BLaER1 (cell line): ENCODE results near the gene TYW1B.
"Not testable (repeated sequence)": the region's sequence is repeated elsewhere in the genome, so short reads cannot be mapped to it uniquely, and the experiment has no call there.

Source experiments
- H3K27ac ChIP-seq: shearing (Covaris generic); formaldehyde crosslinking; 2 replicates; pipeline ENCODE4 v1.8.1; 2022
- H3K27me3 ChIP-seq: shearing (Covaris generic); formaldehyde crosslinking; 2 replicates; pipeline ENCODE4 v1.8.1; 2022
- H3K36me3 ChIP-seq: shearing (Covaris generic); formaldehyde crosslinking; 2 replicates; pipeline ENCODE4 v1.8.1; 2022
- H3K4me1 ChIP-seq: shearing (Covaris generic); formaldehyde crosslinking; 2 replicates; pipeline ENCODE4 v1.8.1; 2022
- H3K4me2 ChIP-seq: shearing (Covaris generic); formaldehyde crosslinking; 2 replicates; pipeline ENCODE4 v1.8.1; 2022
- H3K4me3 ChIP-seq: shearing (Covaris generic); formaldehyde crosslinking; 2 replicates; pipeline ENCODE4 v1.8.1; 2022
- H3K9ac ChIP-seq: shearing (Covaris generic); formaldehyde crosslinking; 2 replicates; pipeline ENCODE4 v1.8.1; 2022
- H3K9me3 ChIP-seq: shearing (Covaris generic); formaldehyde crosslinking; 2 replicates; pipeline ENCODE4 v1.8.1; 2022
- H4K20me1 ChIP-seq: shearing (Covaris generic); formaldehyde crosslinking; 2 replicates; pipeline ENCODE4 v1.8.1; 2022
- Cebpa-rat ChIP-seq: shearing (Covaris generic); IDR thresholded peaks from 2 replicates; pipeline ENCODE4 v1.8.1; 2022

TYW1B gene

GRCh38 chr7:72676086-72676690 is 151.8 kb downstream of the TYW1B start:
- not testable (repeated sequence) for H3K27ac ChIP-seq, H4K20me1 ChIP-seq, H3K27me3 ChIP-seq, H3K36me3 ChIP-seq, H3K4me2 ChIP-seq, H3K4me3 ChIP-seq, H3K9ac ChIP-seq, H3K4me1 ChIP-seq, H3K9me3 ChIP-seq

- not testable (repeated sequence) for H3K27me3 ChIP-seq, H3K4me1 ChIP-seq, H3K4me2 ChIP-seq, H4K20me1 ChIP-seq, H3K9me3 ChIP-seq, H3K27ac ChIP-seq, H3K4me3 ChIP-seq, H3K9ac ChIP-seq, H3K36me3 ChIP-seq
Measured at GRCh38 chr7:72675686-72676085, 152.3 kb downstream of the TYW1B start.

DNA sequence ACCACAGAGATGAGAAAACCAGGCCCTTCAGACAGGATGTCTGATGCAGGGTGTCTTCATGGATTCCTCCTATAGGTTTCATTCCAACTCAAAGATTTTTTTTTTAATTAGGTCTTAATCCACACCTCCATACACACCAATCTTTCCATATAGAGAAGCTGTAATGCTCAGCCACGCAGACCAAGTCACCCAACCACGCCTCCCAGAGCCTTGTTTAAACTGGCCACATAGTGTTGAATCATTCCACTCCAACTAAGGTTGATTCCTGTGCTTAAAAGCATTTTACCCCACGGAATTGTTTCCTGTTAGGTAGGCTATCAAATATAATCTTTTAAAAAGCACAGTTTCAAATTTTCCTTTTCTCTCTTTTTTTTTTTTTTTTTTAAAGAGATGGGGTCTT is 153.6 kb downstream of the TYW1B start:
- no peaks in the 10 kb centered on the region for H4K20me1 ChIP-seq
- no peaks in the 10 kb centered on the region for H3K36me3 ChIP-seq
- H3K4me3 ChIP-seq: no peak overlapping the region
- H3K27ac ChIP-seq: no peak overlapping the region
- H3K4me2 ChIP-seq: no peak overlapping the region
- H3K4me1 ChIP-seq: no peaks in the 10 kb centered on the region
- TF ChIP-seq Cebpa-rat: no peak
- no peaks in the 10 kb centered on the region for H3K27me3 ChIP-seq
- H3K9ac ChIP-seq: no peak overlapping the region
- H3K9me3 ChIP-seq: no peaks in the 10 kb centered on the region

GRCh38 chr7:72670850-72671249 is 157.2 kb downstream of the TYW1B start:
- H4K20me1 ChIP-seq, H3K4me3 ChIP-seq, H3K4me2 ChIP-seq, H3K9ac ChIP-seq, H3K27ac ChIP-seq, H3K27me3 ChIP-seq, H3K36me3 ChIP-seq, H3K9me3 ChIP-seq, H3K4me1 ChIP-seq: not testable (repeated sequence)

GRCh38 chr7:72668435-72668834 is 159.6 kb downstream of the TYW1B start:
- H3K4me2 ChIP-seq, H3K36me3 ChIP-seq, H3K4me3 ChIP-seq, H4K20me1 ChIP-seq, H3K4me1 ChIP-seq, H3K9ac ChIP-seq, H3K27me3 ChIP-seq, H3K27ac ChIP-seq, H3K9me3 ChIP-seq: not testable (repeated sequence)

DNA sequence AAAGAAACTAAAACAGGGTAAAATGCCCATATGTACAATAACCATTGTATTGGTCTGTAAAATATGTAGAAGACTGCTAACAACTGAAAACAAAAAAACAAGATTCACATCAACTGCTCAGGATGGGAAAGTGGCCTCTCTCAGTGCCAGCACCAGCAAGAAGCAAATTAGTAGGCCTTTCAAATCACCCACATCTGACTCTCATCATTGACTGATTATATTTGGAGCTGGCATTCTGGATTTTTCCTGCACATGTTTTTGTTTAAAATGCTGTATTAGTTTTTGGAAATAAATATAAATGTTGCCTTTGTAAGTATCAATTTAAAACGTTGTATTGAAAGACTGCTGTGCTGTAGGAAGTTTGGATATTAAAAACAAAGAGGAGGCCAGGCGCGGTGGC is 161.0 kb downstream of the TYW1B start:
- H3K9ac ChIP-seq, H3K9me3 ChIP-seq, H3K36me3 ChIP-seq, H3K27me3 ChIP-seq, H3K4me3 ChIP-seq, H3K4me1 ChIP-seq, H4K20me1 ChIP-seq, H3K4me2 ChIP-seq, H3K27ac ChIP-seq: not testable (repeated sequence)

DNA sequence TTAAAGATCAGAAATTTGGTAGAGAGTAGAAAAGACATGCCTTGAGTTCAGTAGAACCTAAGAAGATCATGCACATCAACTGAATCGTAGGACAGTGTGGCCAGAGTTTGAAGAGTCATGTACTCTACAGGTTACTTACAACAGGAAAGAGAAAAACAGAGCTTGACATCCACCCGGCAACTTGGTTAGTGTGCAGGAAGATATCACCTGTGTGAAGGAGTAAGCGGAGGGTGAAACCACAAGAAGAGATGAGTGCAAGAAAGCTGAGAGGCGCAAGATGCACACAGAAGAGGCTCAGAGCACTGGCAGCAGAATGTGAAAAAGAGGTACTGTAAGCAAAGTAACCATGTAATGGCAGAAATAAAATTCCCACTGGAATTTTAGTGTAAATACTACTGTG is 179.4 kb downstream of the TYW1B start:
- not testable (repeated sequence) for H3K27ac ChIP-seq, H3K36me3 ChIP-seq, H3K4me3 ChIP-seq, H3K27me3 ChIP-seq, H4K20me1 ChIP-seq, H3K9me3 ChIP-seq, H3K9ac ChIP-seq, H3K4me2 ChIP-seq, H3K4me1 ChIP-seq

DNA sequence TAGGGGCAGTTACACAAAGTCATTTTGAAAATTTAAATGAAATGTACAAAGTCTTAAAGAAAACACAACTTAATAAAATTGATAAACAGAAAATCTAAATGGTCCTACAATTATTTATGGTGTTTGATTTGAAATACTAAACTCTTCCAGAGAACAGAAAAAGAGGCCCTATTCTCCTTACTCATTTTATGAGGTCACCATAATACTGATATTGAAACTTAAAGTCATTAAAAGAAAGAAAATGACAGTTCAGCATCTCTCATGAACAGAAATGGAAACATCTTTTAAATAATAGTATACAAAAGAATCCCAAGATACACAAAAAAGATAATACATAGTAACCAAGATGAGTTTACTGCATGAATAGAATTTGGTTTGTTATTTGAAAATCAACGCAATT is 184.3 kb downstream of the TYW1B start:
- not testable (repeated sequence) for H4K20me1 ChIP-seq, H3K4me2 ChIP-seq, H3K4me1 ChIP-seq, H3K9ac ChIP-seq, H3K4me3 ChIP-seq, H3K27me3 ChIP-seq, H3K27ac ChIP-seq, H3K36me3 ChIP-seq, H3K9me3 ChIP-seq

DNA sequence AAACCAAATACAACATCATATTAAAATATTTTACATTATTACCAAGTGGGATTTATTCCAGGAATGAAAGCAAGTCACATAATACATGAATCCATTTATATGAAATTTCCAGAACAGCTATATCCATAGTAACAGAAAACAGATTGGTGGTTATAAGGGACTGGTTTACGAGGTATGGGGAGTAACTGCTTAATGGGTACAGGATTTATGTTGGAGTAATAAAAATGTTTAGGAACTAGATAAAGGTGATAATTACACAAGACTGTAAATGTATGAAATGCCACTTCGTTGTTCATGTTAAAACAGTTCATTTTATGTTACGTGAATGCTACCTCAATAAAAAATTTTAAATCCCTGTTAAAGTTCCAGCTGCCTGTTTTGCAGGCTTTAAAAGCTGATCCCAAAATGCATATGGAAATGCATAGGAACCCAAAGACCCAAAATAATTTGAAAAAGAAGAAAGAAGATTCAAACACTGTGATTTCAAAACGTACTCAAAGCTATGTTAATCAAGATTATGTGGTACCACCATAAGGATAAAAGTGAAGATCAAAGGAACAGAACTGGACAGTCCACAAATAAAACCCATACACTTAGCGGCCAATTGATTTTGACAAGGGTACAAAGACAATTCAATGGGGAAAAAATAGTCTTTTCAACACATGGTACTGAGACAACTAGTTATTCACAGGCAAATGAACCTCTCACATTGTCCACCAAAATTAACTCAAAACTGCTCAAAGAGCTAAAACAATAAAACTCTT is 186.3 kb downstream of the TYW1B start:
- not testable (repeated sequence) for H3K4me2 ChIP-seq, H3K4me3 ChIP-seq, H3K9ac ChIP-seq, H3K27me3 ChIP-seq, H3K9me3 ChIP-seq, H3K4me1 ChIP-seq, H3K36me3 ChIP-seq, H4K20me1 ChIP-seq, H3K27ac ChIP-seq

DNA sequence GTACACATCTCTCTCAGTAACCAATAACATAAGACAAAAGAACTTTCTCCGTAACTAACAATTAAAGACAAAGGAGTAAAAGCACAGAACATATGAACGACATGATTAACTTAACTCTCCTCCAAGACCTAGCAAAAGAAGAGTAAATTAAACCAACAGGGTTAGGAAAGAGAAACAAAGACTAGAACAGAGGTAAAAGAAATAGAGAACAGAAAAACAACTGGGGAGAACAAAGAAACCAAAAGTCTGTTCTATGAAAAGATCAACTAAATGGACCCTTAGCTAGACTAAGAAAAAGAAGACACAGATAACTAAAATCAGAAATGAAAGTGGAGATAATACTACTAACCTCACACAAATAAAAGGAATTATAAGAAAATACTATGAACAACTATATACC is 187.3 kb downstream of the TYW1B start:
- not testable (repeated sequence) for H3K4me2 ChIP-seq, H3K9me3 ChIP-seq, H3K4me1 ChIP-seq, H3K4me3 ChIP-seq, H3K36me3 ChIP-seq, H4K20me1 ChIP-seq, H3K27me3 ChIP-seq, H3K27ac ChIP-seq, H3K9ac ChIP-seq

DNA sequence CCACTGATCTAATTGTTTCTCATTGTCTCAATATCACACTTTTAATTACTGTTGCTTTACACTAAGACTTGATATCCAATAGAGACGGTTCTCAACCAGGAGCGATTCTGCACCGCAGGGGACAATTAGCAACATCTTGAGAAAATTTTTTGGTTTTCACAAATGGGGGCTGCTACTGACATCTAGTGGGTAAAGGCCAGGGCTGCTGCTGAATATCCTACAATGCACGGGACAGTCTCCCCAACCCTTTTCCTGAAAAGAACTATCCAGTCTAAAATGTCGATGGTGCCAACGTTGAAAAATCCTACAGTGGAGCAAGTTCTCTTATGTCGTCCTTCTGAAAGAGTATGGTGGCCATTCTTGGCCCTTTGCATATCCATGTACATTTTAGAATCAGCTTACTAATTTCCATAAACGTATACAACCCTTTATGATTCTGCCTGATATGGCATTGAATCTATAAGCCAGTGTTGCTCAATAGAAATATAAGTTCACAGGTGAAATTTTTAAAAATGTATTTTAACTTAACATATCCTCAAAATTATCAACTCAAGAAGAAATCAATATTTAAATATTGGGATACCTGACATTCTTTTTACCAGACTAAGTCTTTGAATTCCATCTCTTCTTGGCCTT is 192.6 kb downstream of the TYW1B start:
- not testable (repeated sequence) for H3K27ac ChIP-seq, H3K9me3 ChIP-seq, H3K4me1 ChIP-seq, H3K4me2 ChIP-seq, H3K4me3 ChIP-seq, H3K9ac ChIP-seq, H4K20me1 ChIP-seq, H3K36me3 ChIP-seq, H3K27me3 ChIP-seq

GRCh38 chr7:72632765-72633292 is 195.2 kb downstream of the TYW1B start:
- not testable (repeated sequence) for H3K4me3 ChIP-seq, H3K27me3 ChIP-seq, H3K36me3 ChIP-seq, H3K4me2 ChIP-seq, H4K20me1 ChIP-seq, H3K9me3 ChIP-seq, H3K27ac ChIP-seq, H3K4me1 ChIP-seq, H3K9ac ChIP-seq

DNA sequence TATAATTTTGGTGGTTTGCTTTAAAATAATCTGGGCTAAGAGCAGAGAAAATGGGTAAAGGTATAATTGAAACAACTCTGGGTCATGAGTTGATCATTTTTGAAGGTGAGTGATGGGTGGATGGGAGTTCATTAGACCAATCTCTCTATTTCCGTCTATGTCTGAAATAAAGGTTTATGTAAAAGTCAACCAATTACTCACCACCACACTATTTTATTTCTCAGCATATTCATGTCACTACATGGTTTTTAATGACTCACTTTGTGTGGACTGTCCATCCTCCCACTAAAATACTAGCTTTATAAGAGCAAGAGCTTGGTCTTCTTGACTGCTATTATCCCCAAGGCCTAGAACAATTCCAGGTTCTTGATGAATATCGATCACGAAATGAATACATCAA is 199.6 kb downstream of the TYW1B start:
- not testable (repeated sequence) for H3K27me3 ChIP-seq, H3K4me3 ChIP-seq, H3K9me3 ChIP-seq, H3K9ac ChIP-seq, H3K4me1 ChIP-seq, H3K27ac ChIP-seq, H3K4me2 ChIP-seq, H4K20me1 ChIP-seq, H3K36me3 ChIP-seq

- H3K27ac ChIP-seq, H3K9ac ChIP-seq, H3K4me1 ChIP-seq, H3K27me3 ChIP-seq, H3K9me3 ChIP-seq, H4K20me1 ChIP-seq, H3K4me2 ChIP-seq, H3K36me3 ChIP-seq, H3K4me3 ChIP-seq: not testable (repeated sequence)
Measured at GRCh38 chr7:72626428-72627011, 201.5 kb downstream of the TYW1B start.
